Amygdala (tissue), 56 donors: ENCODE data around the gene SLC22A6.

ENCODE experiments used
- DNase-seq, 56 donors: peaks; one replicate each; lab custom pipeline; 2025; lab: John Stamatoyannopoulos, UW

SLC22A6 gene

DNA sequence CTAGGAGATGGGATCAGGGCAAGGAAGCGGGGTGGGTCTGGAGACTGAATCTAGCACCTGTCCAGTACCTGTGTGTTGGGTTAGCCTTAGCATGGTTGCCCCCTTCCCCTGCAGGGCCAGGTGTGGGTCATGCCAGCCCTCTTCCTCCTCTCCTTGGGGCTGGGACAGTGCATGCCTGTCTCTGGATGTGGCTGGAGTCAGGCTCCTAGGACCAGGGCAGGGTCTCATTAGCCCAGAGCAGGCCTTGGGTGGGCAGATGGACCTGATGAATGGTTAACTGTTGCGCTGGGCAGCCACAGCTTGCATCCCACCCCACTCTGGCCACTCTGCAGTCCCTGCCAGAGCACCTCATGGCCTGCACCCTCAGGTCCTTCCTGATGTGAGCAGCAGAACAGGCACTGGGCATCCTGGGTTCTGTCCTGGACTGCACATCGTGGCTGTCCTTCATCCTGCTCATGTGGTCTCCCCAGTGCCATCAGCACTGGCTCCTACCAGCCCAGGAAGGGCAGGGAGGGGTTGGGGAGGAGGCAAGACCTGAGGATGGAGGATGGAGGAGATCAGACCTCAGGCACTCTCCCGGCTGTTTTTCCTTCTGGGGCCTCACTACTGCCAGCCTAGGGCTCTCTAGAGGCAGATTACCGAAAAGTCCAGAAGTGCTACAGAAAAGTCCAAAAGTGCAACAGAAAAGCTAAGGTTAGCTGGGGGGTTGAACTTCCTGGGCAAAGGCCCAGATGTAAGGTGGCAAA is 50.8 kb downstream of the SLC22A6 start:
- no peak for DNase-seq

DNA sequence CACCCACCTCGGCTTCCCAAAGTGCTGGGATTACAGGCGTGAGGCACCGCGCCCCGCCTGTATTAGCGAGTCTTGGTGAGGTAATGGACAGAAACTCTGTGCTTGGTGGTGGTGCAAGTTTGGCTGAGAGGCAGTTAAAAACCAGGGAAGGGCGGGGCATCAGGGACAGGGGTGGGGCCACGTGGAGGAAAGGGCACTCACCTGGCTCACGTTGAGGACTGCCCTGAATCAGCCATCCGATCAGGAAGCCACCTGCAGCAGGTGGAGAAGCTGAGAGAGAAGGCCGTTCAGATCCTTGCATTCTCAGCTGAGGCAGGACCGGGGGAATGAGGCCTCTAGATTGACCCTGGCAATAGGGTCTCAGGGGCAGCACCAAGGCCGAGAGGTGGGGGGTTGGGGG is 51.5 kb downstream of the SLC22A6 start:
- no peak for DNase-seq

DNA sequence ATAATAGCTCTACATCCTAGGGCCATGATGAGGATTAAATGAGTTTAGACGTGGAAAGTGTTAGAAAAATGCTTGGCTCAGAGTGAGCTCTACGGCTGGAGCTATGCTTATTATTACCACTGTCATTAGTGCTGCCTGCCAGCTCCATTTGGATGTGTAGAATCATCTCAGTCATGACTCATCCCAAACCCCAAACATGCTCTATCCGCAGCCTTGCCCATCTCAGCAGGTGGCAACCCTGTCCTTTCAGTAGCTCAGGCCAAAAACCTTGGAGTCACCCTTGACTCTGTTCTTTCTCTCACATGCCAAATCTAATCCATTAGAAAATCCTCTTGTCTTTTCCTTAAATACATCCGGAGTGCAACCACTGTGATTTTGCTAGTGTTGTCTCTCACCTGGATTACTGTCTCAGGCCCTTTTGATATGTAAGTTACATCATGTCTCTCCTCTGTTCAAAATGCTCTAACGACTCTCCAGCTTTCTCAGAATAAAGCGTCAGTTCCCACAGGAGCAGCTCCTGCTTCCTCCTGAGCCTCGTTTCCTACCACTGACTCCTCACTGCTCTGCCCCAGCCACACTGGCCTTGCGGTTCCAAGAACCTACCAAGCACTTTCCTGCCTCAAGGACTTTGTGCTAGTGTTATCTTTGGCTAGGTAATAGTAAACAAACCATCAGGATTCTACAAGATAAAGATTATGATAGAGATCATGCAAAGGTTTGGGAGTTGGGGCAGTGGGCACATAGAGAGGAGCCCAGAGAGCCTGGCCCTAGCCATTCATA is 53.1 kb downstream of the SLC22A6 start:
- peak in 1 of 56 donors; percentile 24 for DNase-seq

DNA sequence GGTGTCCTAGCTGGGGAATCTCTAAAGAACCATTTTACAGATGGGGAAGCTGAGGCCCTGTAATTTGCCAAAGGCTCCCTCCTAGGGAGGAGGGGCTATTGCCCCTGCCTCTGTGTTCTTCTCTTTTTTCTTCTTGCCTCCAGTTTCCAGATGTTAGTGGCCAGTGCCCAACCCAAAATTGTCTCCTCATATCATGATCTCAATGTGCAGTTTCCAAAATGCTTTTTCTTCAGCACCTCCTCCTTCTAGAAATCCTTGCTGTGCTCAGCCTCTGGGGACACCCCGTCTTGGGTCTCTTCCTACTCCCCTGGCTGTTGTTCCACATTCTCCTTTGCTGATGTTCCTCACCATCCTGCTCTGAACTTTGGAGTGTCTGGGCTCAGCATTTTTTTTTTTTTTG is 54.1 kb downstream of the SLC22A6 start:
- DNase-seq: no peak

DNA sequence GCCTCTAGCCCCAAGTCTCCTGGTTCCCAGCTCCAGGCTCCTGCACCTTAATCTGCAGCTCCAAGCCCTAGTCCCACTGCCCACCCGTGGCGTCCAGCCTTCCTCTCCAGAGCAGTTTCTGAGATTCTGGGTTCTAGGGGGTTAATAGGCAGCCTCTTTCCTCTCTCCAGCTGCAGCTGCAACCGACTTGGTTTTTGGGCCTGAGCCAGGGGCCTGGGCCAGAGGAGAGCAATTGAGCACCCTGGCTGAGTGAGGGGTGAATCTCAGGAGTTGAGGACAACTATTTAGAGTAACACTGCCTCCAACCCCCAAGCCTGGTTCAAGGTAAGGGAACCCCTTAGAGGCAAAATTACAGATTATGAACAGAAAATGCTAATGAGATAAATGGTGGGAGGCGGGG is 54.6 kb downstream of the SLC22A6 start:
- DNase-seq: peak in 2 of 56 donors; percentile 13 to 26

DNA sequence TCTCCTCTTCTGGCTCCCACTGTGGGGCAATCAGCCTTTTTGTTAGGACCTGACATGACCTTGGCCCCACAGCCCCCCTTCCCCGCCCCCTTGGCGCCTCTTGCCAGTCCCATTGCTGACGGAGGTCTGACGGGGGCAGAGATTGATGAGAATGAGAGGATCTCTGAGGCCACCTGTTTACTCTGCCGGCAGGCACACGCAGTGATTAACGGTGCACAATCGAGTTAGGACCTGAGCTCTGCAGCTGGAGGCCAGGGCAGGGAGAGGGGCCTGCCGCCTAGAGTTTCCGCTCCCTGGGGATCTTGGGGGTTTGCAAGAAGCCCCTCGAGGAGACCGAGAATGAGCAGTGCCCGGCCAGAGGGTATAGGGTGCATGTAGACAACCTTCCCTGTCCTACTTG is 56.8 kb downstream of the SLC22A6 start:
- no peak for DNase-seq

DNA sequence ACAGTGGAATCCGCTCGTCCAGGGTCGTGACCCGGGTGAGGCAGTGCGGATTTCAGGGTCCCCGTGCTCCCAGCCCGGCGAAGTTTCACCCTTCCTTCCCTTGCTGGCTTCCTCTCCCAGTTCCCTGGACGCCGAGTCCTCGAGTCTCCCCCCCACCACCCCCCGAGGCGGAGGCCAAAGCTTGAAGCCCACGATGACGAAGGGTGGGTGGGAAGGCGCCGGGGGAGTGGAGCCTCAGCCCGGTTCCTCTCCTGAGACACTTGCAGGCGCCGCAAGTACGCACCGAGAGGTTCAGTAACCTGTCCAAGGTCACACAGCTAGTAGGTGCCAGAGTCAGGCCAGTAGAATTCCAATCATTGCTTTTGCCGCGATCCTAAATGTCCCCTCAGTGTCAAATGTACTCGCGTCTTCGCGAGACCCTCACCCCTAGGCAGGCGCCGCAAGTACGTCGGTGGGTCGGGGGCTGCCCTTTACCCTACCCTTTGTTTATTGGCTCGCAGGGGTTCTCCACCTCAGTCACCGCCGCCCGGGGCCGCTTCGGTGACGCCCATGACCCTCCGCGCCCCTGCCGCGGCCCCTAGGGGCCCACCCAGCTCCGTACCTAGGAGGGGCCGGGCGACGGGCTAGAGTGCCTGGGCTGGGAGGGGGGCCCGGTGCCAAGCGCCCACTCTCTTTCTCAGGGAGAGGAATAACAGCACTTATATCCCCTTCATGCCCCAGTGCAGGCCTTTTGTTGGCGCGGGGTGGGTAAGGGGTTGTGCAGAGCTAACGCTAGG is 57.9 kb downstream of the SLC22A6 start:
- DNase-seq: no peak
